ENCODE data around the gene CSNK2A1. TPM values are rescaled to one million over a fixed set of nuclear protein-coding genes. Genes with fewer than 3 reads are reported as not detected.

The CSNK2A1 gene
- total RNA-seq, 1 experiment from 2014 or later: 229 TPM

DNA sequence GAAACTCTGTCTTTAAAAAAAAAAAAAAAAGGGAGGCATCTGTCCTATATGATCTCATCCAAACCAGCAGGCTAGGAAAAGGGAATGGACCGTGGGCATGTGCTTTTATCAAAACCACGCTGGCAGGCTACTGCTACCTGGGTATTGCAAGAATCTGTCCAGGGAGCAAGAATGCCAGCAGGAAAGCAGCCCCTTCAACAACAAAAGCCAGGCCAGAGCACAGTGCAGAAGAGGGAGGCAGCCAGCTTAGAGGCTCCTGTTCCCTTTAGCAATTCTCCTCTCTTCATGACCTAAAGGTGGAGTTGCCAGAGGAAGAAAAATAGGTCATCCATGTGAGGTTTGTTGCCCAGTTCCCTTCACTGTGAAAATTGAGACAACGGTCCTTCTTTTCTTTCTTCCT, 99.5 kb downstream of the CSNK2A1 start:
- H3K4me1 Mint-ChIP-seq: peaks cover 11 to 14% of the 10 kb centered on the region in 2 experiments

More for the DNA sequence above, 99.5 kb downstream of the CSNK2A1 start:
- Mint-ChIP-seq H3K36me3 (ENCODE audit: insufficient read depth in 1 of 3, low read depth in 3 of 3) (peaks cover 27 to 71% (median 65%) of the 10 kb centered on the region in 3 experiments; a peak in 6 of 7 replicates), H3K27ac (no peak overlapping the region; a peak in 1 of 7 replicates), H3K27me3 (ENCODE audit: low read depth) (no peaks in the 10 kb centered on the region), H3K4me3 (no peak overlapping the region), H3K9me3 (no peaks in the 10 kb centered on the region)
- no peak overlapping the region for H2AFZ ChIP-seq (ENCODE audit: low read length)
- no peak overlapping the region for H3K4ac ChIP-seq (ENCODE audit: low read depth, low read length)
- H3K23ac ChIP-seq (ENCODE audit: insufficient read length, low read depth, low read length): no peak overlapping the region
- no peak overlapping the region for H3K18ac ChIP-seq (ENCODE audit: insufficient read length, low read depth, low read length)
- no peak overlapping the region for H3K56ac ChIP-seq (ENCODE audit: insufficient read length, low read depth, low read length)
- H3K79me2 ChIP-seq (ENCODE audit: insufficient read depth, low read length): no peaks in the 10 kb centered on the region
- no peak overlapping the region for H3T11ph ChIP-seq (ENCODE audit: low read length)
- H3K27me3 ChIP-seq (ENCODE audit: insufficient read depth, low read length): no peaks in the 10 kb centered on the region
- H2BK12ac ChIP-seq (ENCODE audit: insufficient read length, low read depth, low read length): no peak overlapping the region
- H3K9ac ChIP-seq (ENCODE audit: extremely low read depth, insufficient read length, low read length): no peak overlapping the region
- WGBS (ENCODE audit: extremely low coverage, insufficient read length, low lambda C conversion rate): no CpG with 5 or more reads among the region's 3 CpGs
- H2BK120ac ChIP-seq (ENCODE audit: low read depth, low read length, poor library complexity, severe bottlenecking): no peak overlapping the region
- H3K23me2 ChIP-seq (ENCODE audit: insufficient read length, low read depth, low read length, poor library complexity, severe bottlenecking): no peaks in the 10 kb centered on the region
- H3K79me1 ChIP-seq (ENCODE audit: insufficient read depth, low read depth, low read length, poor library complexity, severe bottlenecking): no peaks in the 10 kb centered on the region
- no peak overlapping the region for H4K91ac ChIP-seq (ENCODE audit: insufficient read length, low read depth, low read length)
- H4K8ac ChIP-seq (replicated peaks; ENCODE audit: insufficient read length, low read depth, low read length): no peak overlapping the region
- no peak overlapping the region for H3K27ac ChIP-seq (ENCODE audit: insufficient read length, low read depth, low read length)
- H4K20me1 ChIP-seq (ENCODE audit: control insufficient read depth, insufficient read depth, insufficient read length): no peaks in the 10 kb centered on the region
- no peak overlapping the region for H3K4me2 ChIP-seq (ENCODE audit: insufficient read depth, insufficient read length, low read length)
- no peak overlapping the region for H3K14ac ChIP-seq (ENCODE audit: insufficient read depth, low read length)
- TF ChIP-seq, protein P1, sequence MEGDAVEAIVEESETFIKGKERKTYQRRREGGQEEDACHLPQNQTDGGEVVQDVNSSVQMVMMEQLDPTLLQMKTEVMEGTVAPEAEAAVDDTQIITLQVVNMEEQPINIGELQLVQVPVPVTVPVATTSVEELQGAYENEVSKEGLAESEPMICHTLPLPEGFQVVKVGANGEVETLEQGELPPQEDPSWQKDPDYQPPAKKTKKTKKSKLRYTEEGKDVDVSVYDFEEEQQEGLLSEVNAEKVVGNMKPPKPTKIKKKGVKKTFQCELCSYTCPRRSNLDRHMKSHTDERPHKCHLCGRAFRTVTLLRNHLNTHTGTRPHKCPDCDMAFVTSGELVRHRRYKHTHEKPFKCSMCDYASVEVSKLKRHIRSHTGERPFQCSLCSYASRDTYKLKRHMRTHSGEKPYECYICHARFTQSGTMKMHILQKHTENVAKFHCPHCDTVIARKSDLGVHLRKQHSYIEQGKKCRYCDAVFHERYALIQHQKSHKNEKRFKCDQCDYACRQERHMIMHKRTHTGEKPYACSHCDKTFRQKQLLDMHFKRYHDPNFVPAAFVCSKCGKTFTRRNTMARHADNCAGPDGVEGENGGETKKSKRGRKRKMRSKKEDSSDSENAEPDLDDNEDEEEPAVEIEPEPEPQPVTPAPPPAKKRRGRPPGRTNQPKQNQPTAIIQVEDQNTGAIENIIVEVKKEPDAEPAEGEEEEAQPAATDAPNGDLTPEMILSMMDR (conservative IDR thresholded peaks at IDR 0.05): no peak
- no peak for DNase-seq
- H2BK15ac ChIP-seq (ENCODE audit: low read depth, low read length): no peak overlapping the region
- 0 out of 2 replicates have a peak, but pooled peaks cover 3% of the 10 kb centered on the region for H3K4me1 ChIP-seq (ENCODE audit: insufficient read depth, low read length)
- no peak overlapping the region for H2AK5ac ChIP-seq (ENCODE audit: insufficient read length, low read length)
- H2BK5ac ChIP-seq (ENCODE audit: insufficient read length, low read length): no peak overlapping the region
- no peak overlapping the region for H4K5ac ChIP-seq (ENCODE audit: insufficient read length, low read depth, low read length)
- no peaks in the 10 kb centered on the region for H3K9me3 ChIP-seq (ENCODE audit: control insufficient read depth, low read depth, low read length)
- H2BK20ac ChIP-seq (ENCODE audit: low read depth, low read length, poor library complexity, severe bottlenecking): no peak overlapping the region
